A204.1 (cell line): ENCODE measurements around the gene PRDM15.

Source experiments
- FAIRE-seq: peaks from 2 replicates; lab custom pipeline; 2012; peaks lifted over from hg19 to GRCh38; lab: Jason Lieb, UNC

PRDM15 gene

GRCh38 chr21:41908829-41909228, 29.7 kb upstream of the PRDM15 start:
- no peak for FAIRE-seq

GRCh38 chr21:41907496-41908258, 28.5 kb upstream of the PRDM15 start:
- no peak for FAIRE-seq

DNA sequence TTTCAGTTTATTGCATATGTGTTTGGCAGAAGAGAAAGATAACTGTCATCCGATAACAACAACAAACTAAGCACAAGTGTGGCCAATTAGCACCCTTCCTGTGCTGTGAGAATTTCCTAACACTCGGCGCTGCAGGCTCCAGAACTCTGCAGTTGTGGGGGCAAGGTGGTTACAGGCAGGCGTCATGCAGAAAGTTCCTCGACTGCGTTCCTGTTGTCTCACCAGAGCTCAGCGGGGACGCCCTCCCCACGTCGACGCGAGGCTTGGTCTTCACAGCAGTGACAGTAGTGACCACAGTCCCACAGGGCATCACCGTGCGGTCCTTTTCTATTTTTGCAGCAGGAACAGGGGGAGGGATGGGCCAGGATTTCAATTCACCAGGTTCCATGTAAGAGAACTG, 27.6 kb upstream of the PRDM15 start:
- FAIRE-seq: no peak

- FAIRE-seq: no peak
Measured at GRCh38 chr21:41903559-41904351, 24.6 kb upstream of the PRDM15 start.

GRCh38 chr21:41902946-41903345, 23.8 kb upstream of the PRDM15 start:
- no peak for FAIRE-seq

GRCh38 chr21:41901782-41902181, 22.6 kb upstream of the PRDM15 start:
- FAIRE-seq: no peak

DNA sequence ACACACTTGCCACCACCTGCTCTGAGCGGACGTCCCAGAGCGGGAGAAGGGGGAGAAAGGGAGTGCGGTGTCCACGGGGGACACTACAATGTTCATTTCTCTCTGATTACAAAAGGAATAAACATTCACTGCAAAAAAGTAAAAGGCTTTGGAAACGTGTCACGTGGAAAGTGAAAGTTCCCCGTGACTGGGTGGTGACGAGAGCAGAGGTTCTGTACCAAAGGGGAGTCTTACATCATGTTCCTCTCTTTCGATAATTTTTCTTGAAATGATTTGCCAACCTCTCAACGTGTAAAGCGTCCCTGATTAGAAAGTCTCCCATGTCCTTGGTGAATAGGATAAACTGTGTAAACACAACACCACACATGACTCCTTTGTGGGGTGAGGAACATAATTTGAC, 22.0 kb upstream of the PRDM15 start:
- FAIRE-seq: no peak

- FAIRE-seq: no peak
Measured at GRCh38 chr21:41900401-41900800, 21.3 kb upstream of the PRDM15 start.

DNA sequence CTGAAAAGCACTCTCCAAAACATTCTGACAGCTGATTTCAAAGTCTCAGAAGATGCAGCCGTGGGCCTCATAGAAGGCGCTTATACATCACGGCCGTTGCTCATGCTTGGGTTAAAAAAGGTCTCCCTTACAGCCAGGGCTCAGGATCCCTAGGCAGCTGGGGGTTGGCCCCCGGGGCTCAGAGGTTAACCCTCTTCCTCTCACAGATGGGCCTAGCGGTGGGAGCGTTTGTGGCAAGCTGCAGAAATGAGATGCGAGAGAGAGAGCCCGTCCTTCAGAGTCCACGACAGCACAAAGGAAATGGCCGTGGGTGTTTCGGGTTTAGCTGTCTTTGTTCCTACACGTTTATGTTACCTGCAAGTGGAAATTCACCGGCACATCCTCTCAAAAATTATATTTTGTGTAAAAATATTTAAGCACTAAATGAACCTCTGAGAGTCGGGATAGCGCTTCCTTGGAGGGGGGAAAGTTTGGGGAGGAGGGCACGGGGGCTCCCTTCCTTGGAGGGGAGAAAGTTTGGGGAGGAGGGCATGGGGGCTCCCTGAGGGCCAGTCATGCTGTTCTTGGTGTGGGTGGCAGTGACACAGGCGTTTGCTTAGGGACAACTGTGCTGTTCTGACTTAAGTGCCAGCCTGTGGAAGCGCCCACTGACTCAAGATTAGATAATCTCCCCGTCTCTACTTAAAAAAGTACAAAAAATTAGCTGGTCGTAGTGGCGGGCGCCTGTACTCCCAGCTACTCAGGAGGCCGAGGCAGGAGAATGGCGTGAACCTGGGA, 20.5 kb upstream of the PRDM15 start:
- no peak for FAIRE-seq

DNA sequence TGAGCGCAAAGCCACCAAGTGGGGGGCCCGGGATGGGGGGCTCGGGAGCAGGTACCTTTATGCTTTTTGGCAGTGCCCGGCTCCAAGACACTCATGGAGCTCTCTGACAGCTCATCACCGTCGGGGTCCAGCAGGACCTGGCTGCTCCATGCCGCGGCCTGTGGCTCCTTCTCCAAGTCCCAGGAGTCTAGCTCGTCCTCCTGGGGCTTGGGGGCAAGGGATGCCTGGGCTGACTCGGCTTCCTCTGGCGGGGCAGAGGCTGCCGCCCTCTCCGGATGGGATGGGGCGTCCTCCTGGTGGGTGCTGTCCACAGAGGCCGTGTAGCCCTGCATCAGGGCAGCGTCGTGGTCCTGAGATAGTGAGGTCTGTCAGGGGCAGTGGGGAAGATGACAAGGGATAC, 19.9 kb upstream of the PRDM15 start:
- no peak for FAIRE-seq

DNA sequence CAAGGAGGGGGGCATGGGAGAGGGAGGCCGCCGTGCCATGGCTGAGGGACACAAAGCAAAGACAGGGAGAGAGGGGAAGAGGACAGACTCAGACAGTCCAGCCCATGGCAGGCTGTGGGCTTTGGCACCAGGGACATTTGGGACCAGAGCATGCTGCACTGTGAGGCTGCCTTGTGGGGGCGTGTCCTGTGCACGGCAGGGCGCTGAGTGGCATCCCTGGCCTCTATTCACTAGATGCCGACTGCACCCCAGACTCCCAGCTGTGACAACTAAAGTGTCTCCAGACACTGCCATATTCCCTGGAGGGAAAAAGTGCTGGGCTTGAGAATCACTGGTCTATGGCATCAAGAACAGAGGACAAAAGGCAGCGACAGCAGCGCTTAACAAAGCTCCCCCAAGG, 18.6 kb upstream of the PRDM15 start:
- no peak for FAIRE-seq

DNA sequence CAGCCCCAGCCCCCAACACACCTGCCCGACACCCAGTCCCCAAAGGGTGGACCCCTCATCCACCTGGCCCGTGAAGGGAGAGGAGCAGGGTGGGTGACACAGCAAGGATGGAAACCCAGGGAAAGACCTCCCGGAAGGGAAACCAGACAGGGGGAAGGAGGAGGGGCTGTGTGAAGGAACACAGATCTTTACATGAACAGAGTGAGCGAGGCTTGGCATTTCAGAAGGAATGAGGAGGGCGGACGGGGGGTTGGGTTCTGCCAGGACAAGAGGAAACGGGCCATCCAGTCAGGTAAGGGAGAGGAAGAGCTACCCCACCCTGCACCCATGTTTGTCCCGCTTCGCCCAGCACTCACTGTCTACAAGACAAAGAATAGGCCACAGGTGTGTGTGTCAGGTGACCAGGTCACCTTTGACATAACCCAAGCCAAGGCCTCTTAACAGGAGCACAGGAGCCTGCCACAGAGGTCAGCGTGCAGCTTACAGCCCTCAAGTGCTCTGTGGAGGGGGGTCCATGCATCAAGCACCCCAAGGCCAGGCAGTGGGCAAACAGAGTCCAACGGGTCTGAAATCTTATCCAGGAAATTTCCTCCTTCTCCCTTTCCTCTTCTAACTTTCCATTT, 18.0 kb upstream of the PRDM15 start:
- FAIRE-seq: no peak

DNA sequence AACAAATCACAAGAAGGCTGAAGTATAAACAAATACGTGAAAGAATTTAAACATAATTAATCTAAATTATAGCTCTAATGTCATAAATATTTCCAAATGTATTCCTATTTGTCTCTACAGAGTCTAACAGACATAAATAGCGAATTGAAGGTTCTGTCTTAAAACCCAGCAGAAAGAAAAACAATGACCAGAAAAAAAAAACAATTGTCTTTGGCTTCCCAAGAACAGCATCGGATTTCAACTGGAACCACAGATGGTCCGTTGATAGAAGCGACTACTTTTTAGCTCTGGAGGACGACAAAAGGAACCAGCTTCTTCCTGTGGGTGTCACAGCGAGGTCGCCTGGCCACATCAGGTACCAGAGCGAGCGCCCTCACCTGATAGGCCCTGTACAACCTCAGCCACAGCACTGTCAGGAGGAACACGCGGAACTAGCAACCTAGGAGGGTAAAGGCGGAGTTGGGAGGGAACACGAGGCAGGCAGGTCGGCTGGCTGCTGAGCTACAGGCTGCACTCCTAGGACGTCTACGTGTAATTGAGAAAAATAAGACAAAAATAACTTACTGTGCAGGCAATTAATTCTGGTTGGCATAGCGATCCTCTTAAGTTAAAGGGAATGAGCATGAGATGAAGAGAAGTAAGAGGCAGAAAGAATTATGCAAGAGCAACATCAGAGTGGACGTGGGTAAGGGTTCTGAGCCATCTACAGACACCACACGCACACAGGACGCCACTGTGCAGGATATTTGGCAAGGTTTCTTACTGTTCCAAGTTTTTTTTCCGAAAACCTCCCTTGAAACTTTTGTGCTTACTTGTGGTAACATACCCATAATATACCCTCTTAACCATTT, 16.7 kb upstream of the PRDM15 start:
- FAIRE-seq: no peak

DNA sequence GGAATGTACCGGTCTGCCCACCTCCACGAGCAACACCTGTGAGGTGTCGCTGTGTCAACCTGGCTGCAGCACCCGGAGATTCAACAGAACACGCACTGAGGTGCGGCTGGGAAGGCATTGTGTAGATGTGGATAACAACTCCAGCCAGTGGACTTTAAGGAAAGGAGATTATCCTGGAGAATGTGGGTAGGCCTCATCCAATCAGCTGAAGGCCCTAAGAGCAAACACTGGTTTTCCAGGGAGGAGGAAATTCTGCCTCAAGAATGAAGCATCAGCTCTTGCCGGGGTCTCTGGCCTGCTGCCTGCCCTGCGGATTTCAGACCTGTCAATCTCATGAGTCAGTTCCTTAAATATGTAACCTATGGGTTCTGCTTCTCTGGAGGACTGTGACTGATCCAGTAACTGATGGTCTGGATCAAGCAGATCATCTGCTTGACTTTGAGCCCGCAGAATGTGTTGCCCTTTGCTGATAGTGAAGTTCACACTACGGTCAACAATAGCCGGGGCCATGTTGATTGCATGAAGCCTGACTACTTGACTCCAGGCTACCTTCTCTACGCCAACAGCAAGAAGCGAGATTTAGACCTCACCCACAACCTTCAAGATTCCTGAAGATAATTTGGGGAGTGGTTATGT, 15.9 kb upstream of the PRDM15 start:
- no peak for FAIRE-seq

GRCh38 chr21:41894511-41894910, 15.4 kb upstream of the PRDM15 start:
- FAIRE-seq: no peak

GRCh38 chr21:41892726-41893125, 13.6 kb upstream of the PRDM15 start:
- FAIRE-seq: no peak

DNA sequence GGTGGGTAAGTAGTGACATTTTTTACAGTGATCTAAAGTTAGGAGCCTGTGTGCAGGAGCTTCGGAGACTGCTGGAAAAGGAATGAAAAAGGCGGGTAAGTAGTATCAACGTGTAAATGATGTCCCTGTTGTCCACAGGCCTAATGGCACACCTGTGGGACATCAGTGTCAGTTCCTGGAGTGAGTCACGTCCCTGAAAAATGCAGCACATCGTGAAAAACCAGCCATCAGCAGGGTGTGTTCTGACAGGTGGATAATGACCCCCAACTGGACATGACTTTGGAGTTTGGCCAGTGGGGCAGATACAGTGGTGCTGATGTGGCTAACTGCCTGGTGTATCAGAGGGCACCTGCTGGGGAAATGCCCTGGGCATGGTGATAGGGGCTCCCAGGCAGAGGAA, 12.0 kb upstream of the PRDM15 start:
- no peak for FAIRE-seq

GRCh38 chr21:41890355-41890754, 11.2 kb upstream of the PRDM15 start:
- FAIRE-seq: no peak

DNA sequence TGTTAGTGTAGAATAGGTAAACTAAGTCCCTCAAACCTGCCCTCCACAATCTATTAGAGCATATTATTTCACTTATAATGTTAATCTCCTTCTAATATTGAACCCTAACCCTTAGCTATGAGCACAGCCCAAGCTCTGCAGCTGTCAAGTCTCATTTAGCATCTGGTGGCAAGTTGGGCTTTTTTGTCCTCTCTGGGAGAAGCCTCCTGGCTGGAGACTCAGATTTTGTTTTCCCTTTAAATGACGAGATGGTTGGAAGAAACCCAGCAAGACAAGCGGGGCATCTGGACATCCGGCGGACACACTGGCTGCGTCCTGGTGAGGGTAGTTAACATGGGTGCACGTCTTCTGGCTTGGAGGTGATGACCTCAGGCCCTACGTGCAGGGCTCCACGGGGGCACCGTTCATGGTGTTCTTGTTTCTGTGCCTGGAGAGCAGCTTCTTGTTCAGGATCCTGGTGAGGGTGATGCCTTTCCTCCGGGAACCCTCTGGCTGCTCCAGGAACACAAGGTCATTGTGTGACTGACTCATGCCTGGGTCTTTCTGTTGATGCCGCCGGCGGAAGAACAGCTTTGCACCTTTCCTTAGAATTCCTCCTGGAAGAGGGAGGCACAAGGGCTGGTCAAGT, 9.7 kb upstream of the PRDM15 start:
- no peak for FAIRE-seq

- FAIRE-seq: no peak
Measured at GRCh38 chr21:41887667-41888066, 8.5 kb upstream of the PRDM15 start.

DNA sequence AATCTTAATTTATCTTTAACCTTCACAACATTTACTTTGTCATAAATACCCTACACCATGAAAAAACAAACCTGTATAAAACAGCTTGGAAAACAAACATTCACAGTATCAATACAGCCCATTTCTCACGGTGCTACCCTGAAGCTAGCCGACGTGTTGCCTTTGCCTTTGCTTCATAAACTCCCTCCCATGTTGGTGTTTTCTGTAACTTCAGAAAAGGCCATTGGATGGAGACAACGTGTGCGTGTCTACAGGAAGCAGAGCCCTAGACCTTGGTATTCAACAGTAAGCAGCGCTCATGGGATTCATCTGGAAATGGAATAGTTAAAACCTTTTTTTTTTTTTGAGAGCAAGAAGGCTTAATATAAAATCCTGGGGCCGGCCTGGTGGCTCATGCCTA, 7.2 kb upstream of the PRDM15 start:
- FAIRE-seq: no peak
